ENCODE results near the gene RGS11.

DNA sequence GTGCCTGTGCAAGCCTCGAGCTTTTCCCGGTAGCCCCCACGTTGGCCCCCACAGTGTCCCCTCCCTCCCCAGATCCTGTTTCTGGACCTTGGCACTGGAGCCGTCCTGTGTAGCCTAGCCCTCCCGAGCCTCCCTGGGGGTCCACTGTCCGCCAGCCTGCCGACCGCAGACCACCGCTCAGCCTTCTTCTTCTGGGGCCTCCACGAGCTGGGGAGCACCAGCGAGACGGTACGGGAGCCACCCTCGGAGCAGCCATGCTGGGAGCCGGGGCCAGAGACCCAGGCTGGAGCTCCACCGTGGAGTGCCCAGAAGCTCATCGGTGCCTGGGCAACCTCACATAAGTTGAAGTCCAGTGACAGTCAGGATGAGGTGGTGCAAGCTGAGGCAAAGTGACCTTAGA is 11.8 kb downstream of the RGS11 start:
- TF ChIP-seq, protein P1, sequence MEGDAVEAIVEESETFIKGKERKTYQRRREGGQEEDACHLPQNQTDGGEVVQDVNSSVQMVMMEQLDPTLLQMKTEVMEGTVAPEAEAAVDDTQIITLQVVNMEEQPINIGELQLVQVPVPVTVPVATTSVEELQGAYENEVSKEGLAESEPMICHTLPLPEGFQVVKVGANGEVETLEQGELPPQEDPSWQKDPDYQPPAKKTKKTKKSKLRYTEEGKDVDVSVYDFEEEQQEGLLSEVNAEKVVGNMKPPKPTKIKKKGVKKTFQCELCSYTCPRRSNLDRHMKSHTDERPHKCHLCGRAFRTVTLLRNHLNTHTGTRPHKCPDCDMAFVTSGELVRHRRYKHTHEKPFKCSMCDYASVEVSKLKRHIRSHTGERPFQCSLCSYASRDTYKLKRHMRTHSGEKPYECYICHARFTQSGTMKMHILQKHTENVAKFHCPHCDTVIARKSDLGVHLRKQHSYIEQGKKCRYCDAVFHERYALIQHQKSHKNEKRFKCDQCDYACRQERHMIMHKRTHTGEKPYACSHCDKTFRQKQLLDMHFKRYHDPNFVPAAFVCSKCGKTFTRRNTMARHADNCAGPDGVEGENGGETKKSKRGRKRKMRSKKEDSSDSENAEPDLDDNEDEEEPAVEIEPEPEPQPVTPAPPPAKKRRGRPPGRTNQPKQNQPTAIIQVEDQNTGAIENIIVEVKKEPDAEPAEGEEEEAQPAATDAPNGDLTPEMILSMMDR (IDR thresholded peaks at IDR 0.05): no peak
- no peak for TF ChIP-seq POLR2AphosphoS5 (IDR thresholded peaks at IDR 0.05)
- TF ChIP-seq POLR2A (IDR thresholded peaks at IDR 0.05; ENCODE audit: low read depth): no peak
- TF ChIP-seq EP300 (IDR thresholded peaks at IDR 0.05): no peak
